NCI-H446 (cell line): Measurements from ENCODE around the gene TRIP10.

Experiments used
- DNase-seq, 2 experiments: peaks; one replicate each; lab custom pipeline; 2025; lab: John Stamatoyannopoulos, UW

The TRIP10 gene

DNA sequence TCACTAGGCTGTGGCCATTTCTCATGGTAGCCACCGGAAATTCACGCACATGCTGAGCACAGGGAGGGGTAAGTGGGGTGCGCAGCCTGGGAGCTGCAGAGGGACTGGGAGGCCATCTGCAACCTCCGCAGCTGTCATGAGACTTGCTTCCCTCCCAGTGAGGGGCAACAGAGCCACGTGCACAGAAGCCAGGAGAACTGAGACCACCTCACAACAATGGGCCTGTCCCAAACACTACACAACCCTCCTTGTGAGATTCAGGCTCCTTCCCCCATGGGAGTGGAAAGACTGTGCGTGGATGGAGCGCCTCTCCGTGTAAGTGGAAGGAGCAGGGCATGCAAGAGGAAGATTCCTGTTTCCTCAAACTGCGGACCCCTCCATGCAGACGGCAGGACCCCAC is 27.9 kb upstream of the TRIP10 start:
- DNase-seq, result no peak

DNA sequence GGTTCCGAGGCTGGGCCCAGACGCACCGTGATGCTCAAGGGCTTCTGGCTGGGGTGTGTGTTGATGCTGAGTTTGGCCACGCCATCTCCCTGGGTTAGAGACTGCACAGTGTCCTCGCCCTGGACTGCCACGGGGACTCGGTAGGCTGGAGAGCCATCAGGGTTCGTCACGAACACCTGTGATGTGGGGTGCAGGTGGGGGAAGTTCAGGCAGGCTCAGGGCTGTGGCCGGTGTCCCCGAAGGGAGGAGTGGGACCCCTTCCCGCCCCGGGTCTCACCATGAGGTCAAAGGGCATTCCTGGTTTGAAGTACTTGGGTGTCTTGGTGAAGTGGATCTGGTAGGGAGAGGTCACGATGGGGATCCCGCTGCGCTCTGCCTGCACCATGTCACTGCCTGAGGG is 27.2 kb upstream of the TRIP10 start:
- DNase-seq, result no peak

DNA sequence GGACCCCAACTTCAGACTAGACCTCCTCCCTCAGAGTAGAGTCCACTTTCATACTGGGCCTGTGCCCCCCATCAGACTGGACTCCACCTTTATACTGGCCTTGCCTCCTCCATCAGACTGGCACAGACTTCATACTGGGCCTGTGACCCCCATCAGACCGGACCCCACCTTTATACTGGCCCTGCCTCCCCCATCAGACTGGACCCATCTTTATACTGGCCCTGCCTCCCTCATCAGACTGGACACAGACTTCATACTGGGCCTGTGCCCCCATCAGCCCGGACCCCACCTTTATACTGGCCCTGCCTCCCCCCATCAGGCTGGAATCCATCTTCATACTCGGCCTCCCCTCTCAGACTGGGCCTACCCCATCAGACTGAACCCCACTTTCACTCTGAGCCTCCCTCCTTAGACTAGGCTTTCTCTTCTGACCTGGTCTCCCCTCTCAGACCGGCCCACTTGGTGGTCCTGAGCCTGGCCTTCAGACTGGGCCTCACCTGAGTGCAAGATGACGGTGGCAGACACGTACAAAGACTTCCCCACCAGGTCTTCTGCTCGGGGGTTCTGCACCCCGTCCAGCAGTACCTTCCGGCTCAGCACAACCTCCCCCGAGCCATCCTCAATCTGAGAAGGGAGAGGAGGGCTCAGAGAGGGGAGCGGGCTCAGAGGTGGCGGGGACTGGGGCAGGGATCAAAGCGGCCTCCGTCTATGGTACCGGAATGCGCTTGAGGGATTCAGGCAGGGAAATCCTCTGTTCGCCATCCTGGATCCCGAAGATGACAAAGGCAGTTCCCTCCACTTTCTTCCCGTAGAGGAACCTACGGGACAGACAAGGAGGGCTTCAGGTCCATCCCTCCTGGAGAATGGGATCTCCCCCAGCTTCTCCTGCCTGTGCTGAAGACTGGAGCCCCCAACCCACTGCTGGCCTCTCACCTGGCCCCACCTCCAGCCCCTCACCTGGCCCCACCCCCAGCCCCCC is 26.5 kb upstream of the TRIP10 start:
- DNase-seq, result no peak

DNA sequence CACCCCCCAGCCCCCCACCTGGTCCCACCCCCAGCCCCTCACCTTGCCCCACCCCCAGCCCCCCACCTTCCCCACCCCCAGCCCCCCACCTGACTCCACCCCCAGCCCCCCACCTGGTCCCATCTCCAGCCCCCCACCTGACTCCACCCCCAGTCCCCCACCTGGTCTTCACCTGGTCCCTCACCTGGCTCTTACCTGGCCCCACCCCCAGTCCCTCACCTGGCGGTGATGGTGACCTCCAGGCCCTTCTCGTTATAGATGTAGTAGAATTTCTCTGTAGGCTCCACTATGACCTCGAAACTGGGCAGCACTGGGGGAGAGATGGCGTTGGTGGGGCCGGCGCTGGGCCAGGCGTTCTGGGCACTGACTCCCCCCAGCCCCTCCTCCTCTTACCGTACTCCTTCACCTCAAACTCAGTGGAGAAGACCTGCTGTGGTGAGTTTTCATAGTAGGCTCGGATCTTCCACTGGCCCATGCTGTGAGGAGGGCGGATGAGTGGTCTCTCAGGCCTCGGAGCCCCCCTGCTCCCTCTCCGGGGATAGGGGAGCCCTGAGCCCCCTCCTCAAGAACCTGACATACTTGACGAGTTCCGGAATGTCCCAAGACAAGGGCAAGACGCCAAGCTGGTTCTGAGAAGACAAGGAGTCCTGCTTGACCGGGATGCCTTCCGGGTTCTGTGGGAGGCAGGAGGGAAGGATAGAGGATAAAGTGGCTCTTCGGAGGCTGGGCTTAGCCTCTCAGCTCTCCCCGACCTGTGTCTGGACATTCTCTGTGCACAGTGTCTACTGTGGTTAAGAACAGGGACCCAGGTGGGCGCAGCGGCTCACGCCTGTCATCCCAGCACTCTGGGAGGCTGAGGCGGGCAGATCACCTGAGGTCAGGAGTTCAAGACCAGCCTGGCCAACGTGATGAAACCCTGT is 25.4 kb upstream of the TRIP10 start:
- DNase-seq, result no peak

DNA sequence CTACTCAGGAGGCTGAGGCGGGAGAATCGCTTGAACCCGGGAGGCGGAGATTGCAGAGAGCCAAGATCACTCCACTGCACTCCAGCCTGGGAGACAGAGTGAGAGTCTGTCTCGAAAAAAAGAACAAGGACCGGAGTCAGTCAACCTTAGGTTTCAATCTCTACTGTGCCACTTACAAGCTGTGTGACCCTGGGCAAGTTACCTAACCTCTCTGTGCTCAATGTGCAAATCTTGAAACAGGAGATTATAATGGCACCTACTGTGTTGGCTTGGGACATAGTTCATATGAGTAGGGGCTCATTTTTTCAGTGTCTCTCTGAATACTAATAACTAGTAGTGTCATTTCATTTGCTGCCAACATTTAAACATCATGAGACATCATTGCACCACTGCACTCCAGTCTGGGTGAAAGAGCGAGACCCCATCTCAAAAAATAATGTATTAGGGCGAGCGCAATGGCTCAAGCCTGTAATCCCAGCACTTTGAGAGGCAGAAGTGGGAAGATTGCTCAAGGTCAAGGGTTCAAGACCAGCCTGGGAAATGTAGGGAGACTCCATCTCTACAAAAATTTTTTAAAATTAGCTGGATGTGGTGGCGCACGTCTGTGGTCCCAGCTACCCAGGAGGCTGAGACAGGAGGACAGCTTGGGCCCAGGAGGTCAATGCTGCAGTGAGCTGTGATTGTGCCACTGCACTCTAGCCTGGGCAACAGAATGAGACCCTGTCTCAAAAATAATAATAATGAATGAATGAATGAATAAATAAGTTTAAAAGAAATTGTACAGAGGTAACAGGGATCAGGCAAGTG is 24.5 kb upstream of the TRIP10 start:
- no peak for DNase-seq

DNA sequence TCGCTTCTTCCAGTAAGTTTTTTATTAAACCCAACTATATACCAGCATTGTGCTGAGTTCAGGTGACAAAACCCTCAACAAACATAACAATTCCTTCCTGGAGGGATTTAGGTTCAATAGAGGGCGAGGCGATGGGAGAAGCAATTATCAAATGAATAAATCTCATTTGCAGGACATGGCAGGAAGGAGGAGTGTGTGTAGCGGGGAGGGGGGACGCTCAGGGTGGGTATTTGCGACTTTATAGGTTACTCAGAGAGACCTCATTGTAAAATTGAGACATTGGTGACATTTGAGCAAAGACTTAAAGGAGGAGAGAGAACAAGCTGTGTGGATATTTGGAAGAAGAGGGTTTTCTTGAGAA is 22.9 kb upstream of the TRIP10 start:
- no peak for DNase-seq

DNA sequence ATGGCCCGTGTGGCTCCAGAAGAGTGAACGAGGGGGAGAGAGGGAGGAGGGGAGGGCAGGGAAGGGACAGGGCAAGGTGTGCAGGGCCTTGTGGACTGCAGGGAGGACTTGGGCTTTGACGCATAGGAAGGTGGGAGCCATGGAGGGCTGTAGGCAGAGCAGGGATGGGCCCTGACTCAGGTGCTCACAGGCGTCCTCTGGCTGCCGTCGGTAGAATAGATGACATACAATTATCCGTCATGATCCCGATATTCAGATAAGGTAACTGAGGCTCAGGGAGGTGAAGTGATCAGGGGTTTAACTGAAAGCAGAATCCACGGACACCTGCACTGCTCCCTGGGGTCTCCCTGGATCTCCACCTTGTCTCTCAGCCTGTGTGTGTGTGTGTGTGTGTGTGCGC is 22.4 kb upstream of the TRIP10 start:
- DNase-seq, result no peak

DNA sequence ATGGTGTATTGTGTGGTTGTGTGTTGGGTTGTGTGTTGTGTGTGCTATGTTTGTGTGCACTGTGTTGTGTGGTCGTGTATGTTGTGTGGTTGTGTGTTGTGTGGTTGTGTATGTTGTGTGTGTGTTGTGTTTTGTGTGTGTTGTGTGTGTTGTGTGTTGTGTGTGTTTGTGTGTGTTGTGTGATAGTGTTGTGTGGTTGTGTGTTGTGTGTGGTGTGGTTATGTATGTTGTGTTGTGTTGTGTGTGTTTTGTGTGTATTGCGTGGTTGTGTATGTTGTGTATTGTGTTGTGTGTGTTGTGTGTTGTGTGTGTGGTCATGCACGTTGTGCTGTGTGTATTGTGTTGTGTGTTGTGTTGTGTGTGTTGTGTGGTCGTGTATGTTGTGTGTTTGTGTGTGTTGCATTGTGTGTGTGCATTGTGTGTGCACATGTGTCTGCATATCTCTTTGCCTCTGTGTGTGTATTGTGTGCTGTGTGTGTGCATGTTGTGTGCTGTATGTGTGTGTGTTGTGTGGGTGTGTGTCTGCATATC is 22.0 kb upstream of the TRIP10 start:
- no peak for DNase-seq

DNA sequence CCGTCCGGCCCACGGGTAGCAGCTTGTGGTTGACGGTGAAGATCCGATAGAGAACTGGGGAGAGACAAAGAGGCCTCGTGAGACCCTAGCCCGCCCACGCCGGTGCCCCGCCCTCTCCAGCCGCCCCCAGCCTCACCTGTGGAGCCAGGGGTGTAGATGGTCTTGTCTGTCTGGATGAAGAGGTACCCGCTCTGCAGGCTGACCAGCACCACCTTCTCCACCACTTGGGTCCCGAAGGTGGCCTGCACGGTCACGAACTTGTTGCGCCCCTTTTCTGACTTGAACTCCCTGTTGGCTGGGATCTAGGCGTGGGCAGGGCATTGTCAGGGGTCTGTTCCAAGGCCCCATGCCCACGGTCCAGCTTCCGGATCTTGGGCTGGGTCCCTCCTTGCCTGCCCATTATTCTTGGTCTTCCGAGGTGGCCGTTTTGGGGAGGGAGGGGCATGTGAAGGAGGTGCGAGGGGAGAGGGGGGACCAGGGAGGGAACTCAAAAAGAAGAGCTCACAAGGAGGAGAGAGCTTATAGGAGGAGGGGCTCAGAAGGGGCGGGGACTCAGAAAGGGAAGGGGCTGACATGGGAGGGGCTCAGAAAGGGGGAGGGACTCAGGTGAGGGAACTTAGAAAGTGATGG is 21.3 kb upstream of the TRIP10 start:
- DNase-seq, result no peak

DNA sequence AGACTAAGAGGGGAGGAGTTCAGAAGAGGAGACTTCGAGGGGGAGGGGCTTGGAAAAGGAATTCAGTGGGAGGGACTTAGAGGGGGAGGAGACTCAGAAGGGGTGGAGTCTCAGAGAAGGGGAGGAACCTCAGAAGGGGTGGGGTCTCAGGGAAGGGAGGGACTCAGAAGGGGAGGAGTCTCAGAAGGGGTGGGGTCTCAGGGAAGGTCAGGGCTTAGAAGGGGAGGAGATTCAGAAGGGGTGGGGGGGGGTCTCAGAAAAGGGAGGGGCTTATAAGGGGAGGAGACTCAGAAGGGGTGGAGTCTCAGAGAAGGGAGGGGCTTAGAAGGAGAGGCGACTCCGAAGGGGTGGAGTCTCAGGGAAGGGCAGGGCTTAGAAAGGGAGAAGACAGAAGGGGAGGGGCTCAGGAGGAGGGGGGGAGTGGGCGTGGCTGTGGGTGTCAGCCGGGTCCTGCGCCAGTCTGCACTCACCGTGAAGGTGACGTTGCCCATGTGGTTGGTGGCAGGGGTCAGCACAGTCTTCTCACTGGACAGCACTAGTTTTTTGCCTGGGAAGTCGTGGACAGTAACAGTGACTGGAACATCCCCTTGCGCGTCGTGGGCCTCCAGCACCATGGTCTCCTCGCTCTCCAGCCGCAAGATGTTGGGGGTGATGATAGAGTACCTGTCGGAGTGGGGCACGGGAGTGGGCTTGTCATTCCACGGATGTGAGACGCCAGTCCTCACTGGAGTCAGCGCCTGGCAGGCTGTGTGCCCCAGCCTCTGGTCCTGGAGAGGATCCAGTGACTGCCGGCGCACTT is 20.5 kb upstream of the TRIP10 start:
- DNase-seq, result no peak

DNA sequence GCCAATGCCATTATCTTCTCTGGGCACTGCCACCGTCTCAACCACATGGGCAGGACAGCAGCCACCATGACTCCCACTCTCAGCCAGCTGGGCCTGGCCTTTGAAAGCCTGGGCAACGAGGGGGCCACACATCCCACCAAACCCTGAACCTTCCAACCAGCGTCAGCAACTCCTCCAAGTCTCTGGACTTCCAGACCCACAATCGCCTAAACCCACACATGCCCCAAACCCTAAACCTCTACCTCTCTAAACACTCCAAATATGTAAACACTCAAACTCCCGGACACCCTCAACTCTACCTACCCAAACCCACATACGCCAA is 20.0 kb upstream of the TRIP10 start:
- DNase-seq, result no peak

DNA sequence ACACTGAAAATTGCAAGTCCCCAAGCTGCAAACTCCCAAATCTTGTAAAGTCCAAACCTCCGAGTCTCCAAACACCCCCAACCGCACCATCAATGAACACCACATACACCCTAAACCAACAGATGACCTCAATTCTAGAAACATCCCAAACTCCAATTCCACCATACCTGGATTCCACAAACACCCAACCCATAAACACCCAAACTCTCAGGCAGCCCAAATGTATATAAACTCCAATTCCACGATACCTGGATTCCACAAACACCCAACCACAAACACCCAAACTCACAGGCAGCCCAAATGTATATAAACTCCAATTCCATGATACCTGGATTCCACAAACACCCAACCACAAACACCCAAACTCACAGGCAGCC is 19.5 kb upstream of the TRIP10 start:
- no peak for DNase-seq

DNA sequence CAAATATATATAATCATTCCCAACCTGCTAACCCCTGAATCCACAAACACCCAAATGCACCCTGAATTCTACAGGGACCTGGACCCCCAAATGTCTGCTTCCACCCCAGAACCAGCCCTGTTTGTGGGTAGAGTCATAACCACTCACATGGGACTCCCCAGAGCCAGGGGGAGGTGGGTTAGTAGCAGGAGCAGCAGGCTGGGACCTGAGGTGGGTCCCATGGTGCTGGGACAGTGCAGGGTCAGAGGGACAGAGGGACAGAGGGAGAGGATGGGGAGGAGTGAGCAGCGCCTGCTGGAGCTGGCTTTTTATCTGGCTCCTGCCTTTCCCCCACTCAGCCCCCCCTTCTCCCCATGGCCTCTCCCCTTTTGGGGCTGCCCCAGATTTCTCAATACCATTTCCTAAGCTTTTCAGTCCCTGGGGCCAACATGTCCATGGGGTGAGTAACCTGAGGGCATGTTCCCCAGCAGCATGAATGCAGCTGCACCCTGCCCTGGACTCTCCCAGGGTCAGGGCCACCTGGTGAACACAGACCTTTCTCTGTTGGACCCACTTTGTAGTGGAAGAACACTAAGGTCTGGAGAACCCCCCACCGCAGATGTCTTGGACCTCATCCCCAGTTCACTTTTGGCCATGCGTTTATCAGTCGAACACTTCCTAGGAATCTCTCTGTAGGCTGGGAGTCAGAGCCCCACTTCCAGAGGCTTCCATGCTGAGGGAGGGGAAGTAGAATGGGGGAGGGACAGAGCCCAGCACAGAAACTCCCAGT is 18.9 kb upstream of the TRIP10 start, which contains the start of gene C3:
C3 (minus strand) TSS at position 282 of the 769 bp plus-strand sequence; CDS start at position 221, 61 bp downstream.
- DNase-seq, result no peak

DNA sequence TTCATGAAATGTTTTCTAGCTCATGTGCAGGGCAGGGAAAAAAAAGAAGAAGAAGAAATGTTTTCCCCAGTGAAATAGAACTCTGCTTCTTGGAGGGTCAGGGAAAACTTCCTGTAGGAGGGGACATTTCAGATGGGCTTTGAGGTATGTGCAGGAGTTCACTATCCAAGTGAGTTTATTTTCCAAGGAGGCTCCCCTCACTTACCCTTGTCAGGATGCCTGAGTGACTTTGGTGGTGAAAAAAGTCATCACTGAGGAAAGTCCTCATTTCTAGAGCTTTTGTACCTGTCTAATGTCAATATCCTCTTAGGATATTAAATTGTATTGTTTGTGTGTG is 18.4 kb upstream of the TRIP10 start:
- no peak for DNase-seq

DNA sequence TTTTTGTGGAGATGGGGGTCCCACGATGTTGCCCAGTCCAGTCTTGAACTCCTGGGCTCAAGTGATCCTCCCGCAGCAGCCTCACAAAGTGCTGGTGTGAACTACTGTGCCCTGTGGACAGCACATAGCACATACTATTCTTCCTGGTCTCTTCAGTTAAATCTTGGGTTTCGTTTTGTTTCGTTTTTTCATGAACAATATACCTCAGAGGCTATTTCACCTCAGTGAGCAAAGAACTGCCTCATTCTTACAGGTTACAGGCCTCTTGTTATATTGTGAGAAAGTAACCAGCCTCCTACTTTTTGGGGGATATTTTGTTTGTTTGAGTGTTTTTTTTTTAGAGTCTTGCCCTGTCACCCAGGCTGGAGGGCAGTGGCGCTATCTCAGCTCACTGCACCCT is 17.7 kb upstream of the TRIP10 start:
- no peak for DNase-seq

DNA sequence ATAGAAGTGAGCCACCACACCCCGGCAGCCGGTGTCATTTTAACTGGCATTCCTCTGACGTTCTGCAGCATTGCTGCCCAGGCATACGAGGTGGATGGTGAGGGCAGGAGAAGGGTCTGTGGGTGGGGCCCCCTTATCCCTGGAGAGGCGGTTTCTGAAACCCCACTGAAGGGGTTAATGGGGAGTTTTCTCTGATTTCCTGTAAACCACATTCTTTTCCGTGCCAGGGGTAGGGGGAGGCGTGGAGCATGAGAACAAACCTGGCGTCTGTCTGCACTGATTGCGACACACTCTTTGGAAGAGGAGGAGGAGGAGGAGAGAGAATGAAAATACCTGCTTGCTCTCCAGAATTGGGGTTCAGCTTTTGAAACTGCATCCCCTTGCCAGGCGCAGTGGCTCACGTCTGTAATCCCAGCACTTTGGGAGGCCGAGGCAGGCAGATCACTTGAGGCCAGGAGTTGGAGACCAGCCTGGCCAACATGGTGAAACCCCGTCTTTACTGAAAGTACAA is 16.3 kb upstream of the TRIP10 start:
- no peak for DNase-seq

DNA sequence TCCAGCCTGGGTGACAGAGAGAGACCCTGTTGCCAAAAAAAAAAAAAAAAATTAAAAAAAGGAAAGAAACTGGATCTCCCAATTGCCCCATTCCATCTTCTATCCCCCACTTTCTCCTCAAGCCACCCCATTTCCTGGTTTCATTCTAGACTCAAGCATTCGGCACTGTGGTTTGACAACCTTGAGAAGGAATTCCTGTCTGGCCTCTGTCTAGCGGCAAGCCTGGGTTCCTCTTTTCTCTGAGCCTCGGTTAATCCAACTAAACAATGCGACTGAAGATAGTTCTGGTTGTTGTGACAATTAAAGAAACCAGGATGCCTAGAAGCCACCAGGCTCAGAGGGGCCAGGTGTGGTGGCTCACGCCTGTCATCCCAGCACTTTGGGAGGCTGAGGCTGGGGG is 15.7 kb upstream of the TRIP10 start:
- no peak for DNase-seq

DNA sequence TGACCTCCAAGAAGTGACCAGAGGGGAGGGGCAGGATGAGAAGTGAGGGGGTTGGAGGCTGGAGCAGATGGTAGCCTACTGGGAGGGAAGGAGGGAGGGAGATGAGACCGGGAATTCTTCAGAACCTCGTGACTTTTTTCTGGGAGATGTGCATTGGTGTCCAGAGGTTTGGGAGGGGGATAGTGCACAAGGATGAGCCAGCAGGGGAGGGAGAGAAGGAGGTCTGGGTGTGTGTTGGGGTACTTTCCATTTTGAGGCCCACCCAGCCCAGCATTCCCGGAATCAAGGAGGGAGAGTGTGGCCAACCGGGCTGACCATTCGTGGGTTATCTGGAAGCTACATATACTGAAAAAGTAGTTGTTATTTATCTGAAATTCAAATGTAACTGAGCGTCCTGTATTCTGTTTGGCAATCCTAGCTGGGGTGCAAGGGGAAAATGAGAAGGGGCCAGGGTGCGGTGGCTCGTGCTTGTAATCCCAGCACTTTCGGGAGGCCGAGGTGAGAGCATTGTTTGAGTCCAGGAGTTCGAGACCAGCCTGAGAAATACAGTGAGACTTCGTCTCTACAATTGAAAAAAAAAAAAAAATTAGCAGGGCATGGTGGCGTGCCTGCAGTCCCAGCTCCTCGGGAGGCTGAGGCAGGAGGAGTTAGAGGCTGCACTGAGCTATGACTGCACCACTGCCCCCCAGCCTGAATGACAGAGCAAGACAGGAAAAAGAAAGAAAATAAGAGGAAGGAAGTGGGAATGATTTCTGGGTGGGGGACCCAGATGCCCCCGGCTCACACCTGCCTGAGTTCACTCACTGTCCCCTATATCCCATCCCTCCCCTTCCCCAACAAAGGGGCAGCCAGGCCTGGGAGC is 14.6 kb upstream of the TRIP10 start:
- DNase-seq, result no peak
